ENCODE measurements around the gene KPNA6.
"Not testable (repeated sequence)": the region's sequence is repeated elsewhere in the genome, so short reads cannot be mapped to it uniquely, and the experiment has no call there.

KPNA6 gene

GRCh38 chr1:32074841-32075240 lies 33.0 kb upstream of the KPNA6 start:
- Histone ChIP-seq H3K4me1 (ENCODE audit: control insufficient read depth, insufficient read depth, low read length) (peaks cover 5% of the 10 kb centered on the region), H3K4me3 (ENCODE audit: low read length) (no peak overlapping the region), H3K27ac (ENCODE audit: low read depth, low read length) (no peak overlapping the region), H3K27me3 (ENCODE audit: control insufficient read depth, insufficient read depth, low read length) (no peaks in the 10 kb centered on the region), H3K36me3 (ENCODE audit: control insufficient read depth, insufficient read depth, low read length) (peaks cover 15% of the 10 kb centered on the region), H3K9ac (ENCODE audit: low read length) (no peak overlapping the region)

GRCh38 chr1:32077451-32077850 lies 30.4 kb upstream of the KPNA6 start:
- peaks cover 15% of the 10 kb centered on the region for H3K36me3 ChIP-seq (ENCODE audit: control insufficient read depth, insufficient read depth, low read length)
- H3K4me1 ChIP-seq (ENCODE audit: control insufficient read depth, insufficient read depth, low read length), result peaks cover 3% of the 10 kb centered on the region
- no peaks in the 10 kb centered on the region for H3K27me3 ChIP-seq (ENCODE audit: control insufficient read depth, insufficient read depth, low read length)
- H3K4me3 ChIP-seq (ENCODE audit: low read length), result no peak overlapping the region
- no peak overlapping the region for H3K27ac ChIP-seq (ENCODE audit: low read depth, low read length)
- H3K9ac ChIP-seq (ENCODE audit: low read length), result no peak overlapping the region

GRCh38 chr1:32082022-32082421 lies 25.8 kb upstream of the KPNA6 start:
- peaks cover 11% of the 10 kb centered on the region for H3K36me3 ChIP-seq (ENCODE audit: control insufficient read depth, insufficient read depth, low read length)

DNA sequence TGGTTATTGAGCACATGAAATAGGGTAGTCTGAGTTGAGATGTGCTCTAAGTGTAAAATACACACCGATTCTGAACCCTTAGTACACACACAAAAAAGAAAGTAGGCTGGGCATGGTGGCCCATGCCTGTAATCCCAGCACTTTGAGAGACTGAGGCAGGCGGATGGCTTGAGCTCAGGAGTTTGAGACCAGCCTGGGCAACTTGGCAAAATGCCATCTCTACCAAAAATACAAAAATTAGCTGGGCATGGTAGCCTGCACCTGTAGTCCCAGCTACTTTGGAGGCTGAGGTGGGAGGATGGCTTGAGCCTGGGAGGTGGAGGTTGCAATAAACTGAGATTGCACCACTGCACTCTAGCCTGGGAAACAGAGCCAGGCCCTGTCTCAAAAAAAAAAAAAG lies 21.5 kb upstream of the KPNA6 start:
- H3K27ac ChIP-seq (ENCODE audit: low read depth, low read length); H3K4me3 ChIP-seq (ENCODE audit: low read length); H3K27me3 ChIP-seq (ENCODE audit: control insufficient read depth, insufficient read depth, low read length); H3K36me3 ChIP-seq (ENCODE audit: control insufficient read depth, insufficient read depth, low read length); H3K4me1 ChIP-seq (ENCODE audit: control insufficient read depth, insufficient read depth, low read length); H3K9ac ChIP-seq (ENCODE audit: low read length): not testable (repeated sequence)

More at GRCh38 chr1:32082022-32082421, 25.8 kb upstream of the KPNA6 start:
- H3K4me3 ChIP-seq (ENCODE audit: low read length), result no peak overlapping the region
- no peaks in the 10 kb centered on the region for H3K27me3 ChIP-seq (ENCODE audit: control insufficient read depth, insufficient read depth, low read length)
- no peaks in the 10 kb centered on the region for H3K4me1 ChIP-seq (ENCODE audit: control insufficient read depth, insufficient read depth, low read length)
- no peak overlapping the region for H3K27ac ChIP-seq (ENCODE audit: low read depth, low read length)
- no peak overlapping the region for H3K9ac ChIP-seq (ENCODE audit: low read length)

DNA sequence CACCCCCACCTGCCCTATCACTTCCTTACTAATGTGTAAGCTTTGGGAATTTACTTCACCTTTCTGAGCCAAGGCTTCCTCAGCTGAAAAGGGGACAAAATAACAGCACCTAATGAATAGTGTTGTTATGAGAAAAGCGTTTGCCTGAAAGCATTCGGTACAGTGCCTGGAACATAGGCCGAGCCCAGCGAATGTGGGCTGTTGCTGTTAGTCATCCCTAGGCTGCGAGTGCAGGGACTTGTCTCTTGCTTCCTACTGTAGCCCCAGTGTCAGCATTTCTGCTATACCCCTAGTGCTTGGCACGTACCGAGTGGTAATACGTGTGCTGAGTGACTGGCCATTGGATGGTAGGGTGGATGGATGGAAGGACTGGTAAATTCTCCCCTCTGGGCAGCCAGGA lies 16.7 kb upstream of the KPNA6 start:
- no peak overlapping the region for H3K9ac ChIP-seq (ENCODE audit: low read length)
- peaks cover 17% of the 10 kb centered on the region for H3K36me3 ChIP-seq (ENCODE audit: control insufficient read depth, insufficient read depth, low read length)
- H3K27me3 ChIP-seq (ENCODE audit: control insufficient read depth, insufficient read depth, low read length), result no peaks in the 10 kb centered on the region
- no peak overlapping the region for H3K27ac ChIP-seq (ENCODE audit: low read depth, low read length)
- H3K4me1 ChIP-seq (ENCODE audit: control insufficient read depth, insufficient read depth, low read length), result no peaks in the 10 kb centered on the region
- H3K4me3 ChIP-seq (ENCODE audit: low read length), result no peak overlapping the region

DNA sequence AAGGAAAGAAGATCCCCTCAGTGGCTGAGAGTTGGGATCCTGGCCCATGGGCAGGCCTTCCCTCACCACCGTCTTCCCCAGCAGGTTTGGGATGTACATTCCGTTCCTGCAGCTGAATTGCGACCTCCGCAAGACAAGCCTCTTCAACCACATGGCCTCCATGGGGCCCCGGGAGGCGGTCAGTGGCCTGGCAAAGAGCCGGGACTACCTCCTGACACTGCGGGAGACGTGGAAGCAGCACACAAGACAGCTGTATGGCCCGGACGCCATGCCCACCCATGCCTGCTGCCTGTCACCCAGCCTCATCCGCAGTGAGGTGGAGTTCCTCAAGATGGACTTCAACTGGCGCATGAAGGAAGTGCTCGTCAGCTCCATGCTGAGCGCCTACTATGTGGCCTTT lies 16.3 kb upstream of the KPNA6 start:
- H3K27ac ChIP-seq (ENCODE audit: low read depth, low read length), result no peak overlapping the region
- no peaks in the 10 kb centered on the region for H3K4me1 ChIP-seq (ENCODE audit: control insufficient read depth, insufficient read depth, low read length)
- H3K9ac ChIP-seq (ENCODE audit: low read length), result no peak overlapping the region
- H3K27me3 ChIP-seq (ENCODE audit: control insufficient read depth, insufficient read depth, low read length), result no peaks in the 10 kb centered on the region
- peaks cover 17% of the 10 kb centered on the region for H3K36me3 ChIP-seq (ENCODE audit: control insufficient read depth, insufficient read depth, low read length)
- no peak overlapping the region for H3K4me3 ChIP-seq (ENCODE audit: low read length)

GRCh38 chr1:32094746-32095521 lies 12.9 kb upstream of the KPNA6 start:
- H3K4me1 ChIP-seq (ENCODE audit: control insufficient read depth, insufficient read depth, low read length), result no peaks in the 10 kb centered on the region
- no peak overlapping the region for H3K4me3 ChIP-seq (ENCODE audit: low read length)
- H3K36me3 ChIP-seq (ENCODE audit: control insufficient read depth, insufficient read depth, low read length), result peaks cover 20% of the 10 kb centered on the region
- no peak overlapping the region for H3K9ac ChIP-seq (ENCODE audit: low read length)
- no peaks in the 10 kb centered on the region for H3K27me3 ChIP-seq (ENCODE audit: control insufficient read depth, insufficient read depth, low read length)
- no peak overlapping the region for H3K27ac ChIP-seq (ENCODE audit: low read depth, low read length)

DNA sequence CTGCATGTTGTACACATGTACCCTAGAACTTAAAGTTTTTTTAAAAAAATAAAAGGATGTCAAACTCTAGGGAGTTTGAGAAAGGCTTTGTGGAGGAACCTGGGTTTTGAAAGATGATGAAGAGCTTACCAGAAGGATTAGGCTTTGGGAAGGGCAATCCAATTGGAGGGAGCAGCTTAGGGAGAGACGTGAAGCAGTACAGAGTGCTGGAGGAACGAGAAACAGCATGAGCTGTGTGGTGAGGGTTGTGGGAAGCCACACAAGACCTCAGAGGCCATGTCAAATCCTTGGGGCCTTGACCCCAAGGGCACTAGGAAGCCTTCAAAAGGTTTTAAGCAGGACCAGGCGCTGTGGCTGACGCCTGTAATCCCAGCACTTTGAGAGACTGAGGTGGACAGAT lies 8.4 kb upstream of the KPNA6 start:
- Histone ChIP-seq H3K9ac (ENCODE audit: low read length) (no peak overlapping the region), H3K4me3 (ENCODE audit: low read length) (no peak overlapping the region), H3K4me1 (ENCODE audit: control insufficient read depth, insufficient read depth, low read length) (no peaks in the 10 kb centered on the region), H3K27ac (ENCODE audit: low read depth, low read length) (no peak overlapping the region), H3K27me3 (ENCODE audit: control insufficient read depth, insufficient read depth, low read length) (no peaks in the 10 kb centered on the region), H3K36me3 (ENCODE audit: control insufficient read depth, insufficient read depth, low read length) (peaks cover 25% of the 10 kb centered on the region)

DNA sequence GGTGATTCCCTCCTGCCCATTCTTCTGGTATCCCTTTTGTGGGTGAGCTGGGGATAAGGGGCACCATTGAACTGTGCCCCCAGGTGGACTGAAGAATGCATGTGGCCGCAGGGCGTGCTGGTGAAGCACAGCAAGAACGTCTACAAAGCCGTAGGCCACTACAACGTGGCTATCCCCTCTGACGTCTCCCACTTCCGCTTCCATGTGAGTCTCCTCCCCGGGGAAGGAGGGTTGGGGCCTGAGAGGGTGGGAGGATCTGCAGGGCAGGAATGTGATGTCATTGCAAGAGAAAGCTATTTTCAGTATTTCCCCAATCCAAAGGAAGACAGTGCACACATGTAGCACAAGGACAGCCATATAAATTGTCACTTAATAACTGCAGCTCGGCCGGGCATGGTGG lies 7.5 kb upstream of the KPNA6 start:
- no peaks in the 10 kb centered on the region for H3K4me1 ChIP-seq (ENCODE audit: control insufficient read depth, insufficient read depth, low read length)
- H3K36me3 ChIP-seq (ENCODE audit: control insufficient read depth, insufficient read depth, low read length), result peaks cover 17% of the 10 kb centered on the region
- H3K27me3 ChIP-seq (ENCODE audit: control insufficient read depth, insufficient read depth, low read length), result no peaks in the 10 kb centered on the region
- H3K9ac ChIP-seq (ENCODE audit: low read length), result no peak overlapping the region
- H3K4me3 ChIP-seq (ENCODE audit: low read length), result no peak overlapping the region
- no peak overlapping the region for H3K27ac ChIP-seq (ENCODE audit: low read depth, low read length)

DNA sequence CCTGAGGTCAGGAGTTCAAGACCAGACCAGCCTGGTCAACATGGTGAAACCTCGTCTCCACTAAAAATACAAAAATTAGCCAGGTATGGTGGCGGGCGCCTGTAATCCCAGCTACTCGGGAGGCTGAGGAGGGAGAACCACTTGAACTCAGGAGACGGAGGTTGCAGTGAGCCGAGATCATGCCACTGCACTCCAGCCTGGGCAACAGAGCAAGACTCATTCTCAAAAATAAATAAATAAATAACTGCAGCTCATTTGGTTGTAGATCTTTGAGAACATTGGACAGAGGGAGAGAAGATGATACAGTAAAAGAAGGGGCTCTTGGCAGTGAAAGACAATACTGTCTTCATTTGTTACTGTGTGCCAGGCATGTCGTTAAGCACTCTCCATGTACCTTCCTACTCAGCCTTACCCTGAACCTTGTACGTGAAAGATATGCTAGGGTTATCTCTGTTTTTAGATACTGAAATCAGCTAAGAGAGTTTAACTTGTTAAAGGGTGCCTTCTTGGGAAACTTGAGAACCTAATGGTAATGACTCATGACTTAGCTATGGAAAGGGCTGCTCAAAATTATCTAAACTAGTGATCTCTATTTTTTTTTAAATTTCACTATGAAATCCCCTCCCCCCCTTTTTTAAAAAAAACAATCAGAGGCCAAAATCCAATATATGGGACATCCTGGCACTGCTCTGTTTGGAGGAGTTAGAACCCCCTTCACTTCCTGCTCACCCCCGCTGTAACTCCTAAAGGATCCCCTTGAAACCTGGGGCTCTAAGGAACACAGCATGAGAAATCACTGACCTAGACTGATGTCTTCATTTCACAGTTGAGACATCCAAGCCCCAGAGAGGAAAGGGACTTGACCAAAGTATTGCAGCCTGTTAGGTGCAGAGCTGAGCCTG lies 6.8 kb upstream of the KPNA6 start:
- no peaks in the 10 kb centered on the region for H3K27me3 ChIP-seq (ENCODE audit: control insufficient read depth, insufficient read depth, low read length)
- H3K4me3 ChIP-seq (ENCODE audit: low read length), result no peak overlapping the region
- H3K36me3 ChIP-seq (ENCODE audit: control insufficient read depth, insufficient read depth, low read length), result peaks cover 10% of the 10 kb centered on the region
- no peak overlapping the region for H3K27ac ChIP-seq (ENCODE audit: low read depth, low read length)
- H3K4me1 ChIP-seq (ENCODE audit: control insufficient read depth, insufficient read depth, low read length), result no peaks in the 10 kb centered on the region
- H3K9ac ChIP-seq (ENCODE audit: low read length), result no peak overlapping the region

- no peaks in the 10 kb centered on the region for H3K27me3 ChIP-seq (ENCODE audit: control insufficient read depth, insufficient read depth, low read length)
- peaks cover 6% of the 10 kb centered on the region for H3K36me3 ChIP-seq (ENCODE audit: control insufficient read depth, insufficient read depth, low read length)
- no peak overlapping the region for H3K4me3 ChIP-seq (ENCODE audit: low read length)
- no peak overlapping the region for H3K9ac ChIP-seq (ENCODE audit: low read length)
- H3K27ac ChIP-seq (ENCODE audit: low read depth, low read length), result no peak overlapping the region
- no peaks in the 10 kb centered on the region for H3K4me1 ChIP-seq (ENCODE audit: control insufficient read depth, insufficient read depth, low read length)
These were observed 3.7 kb upstream of the KPNA6 start for GRCh38 chr1:32104127-32104526.

- no peak overlapping the region for H3K27ac ChIP-seq (ENCODE audit: low read depth, low read length)
- no peaks in the 10 kb centered on the region for H3K4me1 ChIP-seq (ENCODE audit: control insufficient read depth, insufficient read depth, low read length)
- H3K9ac ChIP-seq (ENCODE audit: low read length), result no peak overlapping the region
- no peaks in the 10 kb centered on the region for H3K27me3 ChIP-seq (ENCODE audit: control insufficient read depth, insufficient read depth, low read length)
- peaks cover 2% of the 10 kb centered on the region for H3K36me3 ChIP-seq (ENCODE audit: control insufficient read depth, insufficient read depth, low read length)
- no peak overlapping the region for H3K4me3 ChIP-seq (ENCODE audit: low read length)
These were observed 2.5 kb upstream of the KPNA6 start for GRCh38 chr1:32105338-32105737.
